ENCODE results near the gene CBLN4.

CBLN4 gene

DNA sequence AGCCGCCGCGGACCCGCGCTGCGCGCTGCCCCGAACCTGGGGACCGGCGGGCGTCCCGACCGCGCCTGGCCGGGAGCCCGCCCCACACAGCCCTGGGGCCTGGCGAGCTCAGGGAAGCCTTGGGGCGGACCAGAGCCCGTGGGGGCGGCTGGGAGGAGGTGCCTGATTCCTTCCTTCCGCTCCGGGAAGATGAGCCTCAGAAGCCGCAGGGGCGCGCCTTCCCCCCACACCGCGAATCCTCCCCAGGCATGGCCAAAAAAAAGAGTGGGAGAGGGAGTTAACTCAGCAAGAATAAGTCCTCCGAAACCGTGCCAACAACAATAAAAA, at the start of gene CBLN4:
Gene CBLN4 (minus strand): TSS at position 131 of the 327 bp plus-strand sequence. CDS start 1,348 bp downstream, outside the sequence.
- no peaks in the 10 kb centered on the region for H3K36me3 ChIP-seq (ENCODE audit: control insufficient read depth, insufficient read depth, low read length)
- H3K4me1 ChIP-seq (ENCODE audit: control insufficient read depth, insufficient read depth, low read length) = no peaks in the 10 kb centered on the region
- peaks cover 7% of the 10 kb centered on the region for H3K27me3 ChIP-seq (ENCODE audit: control insufficient read depth, insufficient read depth, low read length)
- H3K4me3 ChIP-seq (ENCODE audit: low read length) = no peak within 1 kb of the TSS
- no peak within 1 kb of the TSS for H3K27ac ChIP-seq (ENCODE audit: low read depth, low read length)
- no peak within 1 kb of the TSS for H3K9ac ChIP-seq (ENCODE audit: low read length)

- H3K27me3 ChIP-seq (ENCODE audit: control insufficient read depth, insufficient read depth, low read length) = no peaks in the 10 kb centered on the region
- no peaks in the 10 kb centered on the region for H3K36me3 ChIP-seq (ENCODE audit: control insufficient read depth, insufficient read depth, low read length)
- no peak overlapping the region for H3K9ac ChIP-seq (ENCODE audit: low read length)
- H3K4me1 ChIP-seq (ENCODE audit: control insufficient read depth, insufficient read depth, low read length) = no peaks in the 10 kb centered on the region
- H3K27ac ChIP-seq (ENCODE audit: low read depth, low read length) = no peak overlapping the region
- H3K4me3 ChIP-seq (ENCODE audit: low read length) = no peak overlapping the region
Measured at GRCh38 chr20:56043227-56043626, 37.9 kb upstream of the CBLN4 start.

DNA sequence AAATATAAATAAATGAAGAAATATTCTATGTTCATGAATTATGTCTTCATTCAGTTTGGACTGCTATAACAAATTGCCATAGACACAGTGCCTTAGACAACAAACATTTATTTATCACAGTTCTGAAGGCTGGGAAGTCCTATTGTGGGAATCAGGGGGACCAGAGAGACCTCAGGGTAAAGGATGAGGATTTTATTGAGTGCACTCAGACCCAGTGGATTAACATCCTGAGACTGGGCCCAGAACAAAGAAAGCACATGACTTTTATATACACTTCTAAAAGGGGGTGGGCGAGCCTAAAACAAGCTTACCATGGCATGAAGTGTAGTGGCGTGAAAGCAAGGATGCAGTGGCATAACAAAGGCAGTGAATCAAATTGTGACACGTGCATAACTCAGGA, 26.9 kb upstream of the CBLN4 start:
- H3K4me3 ChIP-seq (ENCODE audit: low read length) = no peak overlapping the region
- no peak overlapping the region for H3K27ac ChIP-seq (ENCODE audit: low read depth, low read length)
- H3K36me3 ChIP-seq (ENCODE audit: control insufficient read depth, insufficient read depth, low read length) = no peaks in the 10 kb centered on the region
- no peaks in the 10 kb centered on the region for H3K4me1 ChIP-seq (ENCODE audit: control insufficient read depth, insufficient read depth, low read length)
- H3K27me3 ChIP-seq (ENCODE audit: control insufficient read depth, insufficient read depth, low read length) = no peaks in the 10 kb centered on the region
- no peak overlapping the region for H3K9ac ChIP-seq (ENCODE audit: low read length)

- H3K4me1 ChIP-seq (ENCODE audit: control insufficient read depth, insufficient read depth, low read length) = no peaks in the 10 kb centered on the region
- no peak overlapping the region for H3K4me3 ChIP-seq (ENCODE audit: low read length)
- no peaks in the 10 kb centered on the region for H3K36me3 ChIP-seq (ENCODE audit: control insufficient read depth, insufficient read depth, low read length)
- H3K27me3 ChIP-seq (ENCODE audit: control insufficient read depth, insufficient read depth, low read length) = no peaks in the 10 kb centered on the region
- H3K9ac ChIP-seq (ENCODE audit: low read length) = no peak overlapping the region
- no peak overlapping the region for H3K27ac ChIP-seq (ENCODE audit: low read depth, low read length)
Measured at GRCh38 chr20:56018716-56019115, 13.4 kb upstream of the CBLN4 start.

DNA sequence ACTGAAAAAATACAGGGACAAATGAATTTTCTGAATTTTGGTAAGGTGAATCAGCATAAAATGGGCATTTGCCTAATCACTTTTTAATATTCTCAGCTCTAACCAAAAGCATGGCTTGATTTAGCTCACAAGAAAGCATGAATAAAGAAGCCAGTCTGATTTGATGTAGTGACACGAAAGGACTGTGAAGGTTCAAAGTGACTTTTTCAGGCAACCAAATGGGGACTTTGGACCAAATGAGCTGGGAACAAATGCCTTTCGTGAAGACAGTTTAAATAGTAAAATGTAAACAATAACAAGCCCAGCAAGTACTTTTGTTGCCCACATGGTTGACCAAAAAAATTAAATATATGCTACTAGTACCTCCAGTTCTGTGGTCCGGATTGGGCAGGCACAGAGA, 12.9 kb upstream of the CBLN4 start:
- Histone ChIP-seq H3K27ac (ENCODE audit: low read depth, low read length) (no peak overlapping the region), H3K4me3 (ENCODE audit: low read length) (no peak overlapping the region), H3K27me3 (ENCODE audit: control insufficient read depth, insufficient read depth, low read length) (no peaks in the 10 kb centered on the region), H3K36me3 (ENCODE audit: control insufficient read depth, insufficient read depth, low read length) (no peaks in the 10 kb centered on the region), H3K9ac (ENCODE audit: low read length) (no peak overlapping the region), H3K4me1 (ENCODE audit: control insufficient read depth, insufficient read depth, low read length) (no peaks in the 10 kb centered on the region)

- Histone ChIP-seq H3K4me1 (ENCODE audit: control insufficient read depth, insufficient read depth, low read length) (no peaks in the 10 kb centered on the region), H3K36me3 (ENCODE audit: control insufficient read depth, insufficient read depth, low read length) (no peaks in the 10 kb centered on the region), H3K27ac (ENCODE audit: low read depth, low read length) (no peak overlapping the region), H3K27me3 (ENCODE audit: control insufficient read depth, insufficient read depth, low read length) (no peaks in the 10 kb centered on the region), H3K9ac (ENCODE audit: low read length) (no peak overlapping the region), H3K4me3 (ENCODE audit: low read length) (no peak overlapping the region)
Measured at GRCh38 chr20:56017560-56017959, 12.2 kb upstream of the CBLN4 start.

DNA sequence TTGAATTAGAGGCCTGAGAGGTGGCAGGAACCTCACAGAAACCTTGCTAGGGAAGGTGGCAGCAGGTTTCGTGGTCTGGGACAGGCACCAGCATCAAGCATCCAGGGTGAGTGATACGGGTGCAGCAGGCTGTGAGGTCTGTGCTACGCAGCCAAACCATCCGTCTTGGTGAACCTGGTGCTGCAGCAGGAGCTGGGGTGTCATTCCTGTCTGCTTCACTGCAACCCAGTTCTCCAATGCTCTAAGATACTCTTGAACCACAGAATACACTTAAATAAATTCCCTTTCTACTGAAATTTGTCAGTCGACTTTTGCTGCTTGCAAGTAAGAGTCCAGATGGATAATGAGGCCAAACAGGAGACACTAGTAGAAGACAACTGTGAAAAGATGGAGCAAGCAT, 9.7 kb upstream of the CBLN4 start:
- no peaks in the 10 kb centered on the region for H3K4me1 ChIP-seq (ENCODE audit: control insufficient read depth, insufficient read depth, low read length)
- no peak overlapping the region for H3K9ac ChIP-seq (ENCODE audit: low read length)
- no peaks in the 10 kb centered on the region for H3K36me3 ChIP-seq (ENCODE audit: control insufficient read depth, insufficient read depth, low read length)
- no peaks in the 10 kb centered on the region for H3K27me3 ChIP-seq (ENCODE audit: control insufficient read depth, insufficient read depth, low read length)
- no peak overlapping the region for H3K4me3 ChIP-seq (ENCODE audit: low read length)
- H3K27ac ChIP-seq (ENCODE audit: low read depth, low read length) = no peak overlapping the region

GRCh38 chr20:56014151-56014550, 8.8 kb upstream of the CBLN4 start:
- Histone ChIP-seq H3K4me3 (ENCODE audit: low read length) (no peak overlapping the region), H3K27me3 (ENCODE audit: control insufficient read depth, insufficient read depth, low read length) (no peaks in the 10 kb centered on the region), H3K9ac (ENCODE audit: low read length) (no peak overlapping the region)

GRCh38 chr20:56004611-56005388, 519 bp downstream of the CBLN4 start:
- Histone ChIP-seq H3K27me3 (ENCODE audit: control insufficient read depth, insufficient read depth, low read length) (peaks cover 7% of the 10 kb centered on the region), H3K36me3 (ENCODE audit: control insufficient read depth, insufficient read depth, low read length) (no peaks in the 10 kb centered on the region), H3K27ac (ENCODE audit: low read depth, low read length) (no peak overlapping the region), H3K9ac (ENCODE audit: low read length) (no peak overlapping the region), H3K4me3 (ENCODE audit: low read length) (no peak overlapping the region), H3K4me1 (ENCODE audit: control insufficient read depth, insufficient read depth, low read length) (no peaks in the 10 kb centered on the region)

More at GRCh38 chr20:56014151-56014550, 8.8 kb upstream of the CBLN4 start:
- Histone ChIP-seq H3K36me3 (ENCODE audit: control insufficient read depth, insufficient read depth, low read length) (no peaks in the 10 kb centered on the region), H3K27ac (ENCODE audit: low read depth, low read length) (no peak overlapping the region), H3K4me1 (ENCODE audit: control insufficient read depth, insufficient read depth, low read length) (no peaks in the 10 kb centered on the region)

GRCh38 chr20:56004007-56004406, 1.3 kb downstream of the CBLN4 start:
- Histone ChIP-seq H3K36me3 (ENCODE audit: control insufficient read depth, insufficient read depth, low read length) (no peaks in the 10 kb centered on the region), H3K4me1 (ENCODE audit: control insufficient read depth, insufficient read depth, low read length) (no peaks in the 10 kb centered on the region), H3K27me3 (ENCODE audit: control insufficient read depth, insufficient read depth, low read length) (peaks cover 7% of the 10 kb centered on the region), H3K9ac (ENCODE audit: low read length) (no peak overlapping the region), H3K4me3 (ENCODE audit: low read length) (no peak overlapping the region), H3K27ac (ENCODE audit: low read depth, low read length) (no peak overlapping the region)

GRCh38 chr20:56002908-56003800, 2.2 kb downstream of the CBLN4 start:
- no peak overlapping the region for H3K27ac ChIP-seq (ENCODE audit: low read depth, low read length)
- H3K4me1 ChIP-seq (ENCODE audit: control insufficient read depth, insufficient read depth, low read length) = no peaks in the 10 kb centered on the region
- H3K9ac ChIP-seq (ENCODE audit: low read length) = no peak overlapping the region
- H3K36me3 ChIP-seq (ENCODE audit: control insufficient read depth, insufficient read depth, low read length) = no peaks in the 10 kb centered on the region
- H3K4me3 ChIP-seq (ENCODE audit: low read length) = no peak overlapping the region
- H3K27me3 ChIP-seq (ENCODE audit: control insufficient read depth, insufficient read depth, low read length) = peaks cover 7% of the 10 kb centered on the region

DNA sequence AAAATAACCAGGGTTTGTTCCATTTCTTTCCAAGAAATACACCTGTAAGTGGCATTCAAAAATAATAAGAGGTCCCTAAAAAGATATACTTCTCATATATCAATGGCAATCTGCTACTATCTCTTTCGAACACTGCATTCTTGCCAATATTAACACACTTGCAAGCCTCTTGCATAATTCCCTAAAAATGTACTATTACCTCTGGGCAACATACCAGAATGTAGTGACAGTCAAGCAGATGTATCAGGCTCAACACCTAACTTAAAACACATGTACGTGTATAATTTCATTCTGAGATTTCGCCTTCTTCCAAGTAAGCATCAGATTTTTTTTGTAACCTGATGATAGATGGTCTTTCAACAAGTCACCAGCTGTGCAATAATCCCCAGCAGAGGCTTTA, 3.4 kb downstream of the CBLN4 start:
- Histone ChIP-seq H3K27me3 (ENCODE audit: control insufficient read depth, insufficient read depth, low read length) (peaks cover 7% of the 10 kb centered on the region), H3K4me1 (ENCODE audit: control insufficient read depth, insufficient read depth, low read length) (no peaks in the 10 kb centered on the region), H3K36me3 (ENCODE audit: control insufficient read depth, insufficient read depth, low read length) (no peaks in the 10 kb centered on the region), H3K27ac (ENCODE audit: low read depth, low read length) (no peak overlapping the region), H3K9ac (ENCODE audit: low read length) (no peak overlapping the region), H3K4me3 (ENCODE audit: low read length) (no peak overlapping the region)
